Endothelial cell of umbilical vein (primary cell): ENCODE measurements around the gene TRABD2A. TPM values are rescaled to one million over a fixed set of nuclear protein-coding genes. Genes with fewer than 3 reads are reported as not detected.

Experiments used
- BruUV-seq: library from RNA; stranded (reverse); fragments of 400-500 nt; replicated peaks from 2 replicates; lab custom pipeline; 2021; lab: Mats Ljungman, UMichigan
- CTCF ChIA-PET: fragments of 300-600, 350-600 bp; sonication (Branson Sonifier 250); formaldehyde crosslinking; loops from one replicate; lab custom pipeline; 2021; ENCODE audit warnings: antibody characterized with exemption, inconsistent platforms; lab: Charles Lee
- POLR2A ChIA-PET: fragments of 300-600, 350-600 bp; sonication (Branson Sonifier 250); formaldehyde crosslinking; loops from one replicate; lab custom pipeline; 2021; ENCODE audit warnings: antibody characterized with exemption, inconsistent platforms; lab: Charles Lee
- DNase-seq: peaks from one replicate; pipeline ENCODE4 v3.0.0-alpha.2; 2011; ENCODE audit warnings: low read depth, low spot score
- FAIRE-seq: peaks from 2 replicates; lab custom pipeline; 2011; peaks lifted over from hg19 to GRCh38; lab: Jason Lieb, UNC
- H2AFZ ChIP-seq: 2 replicates; pipeline ENCODE4 v1.6.0; 2012; ENCODE audit warnings: low read depth, low read length, control low read depth, inconsistent platforms
- H3K27ac ChIP-seq: 2 replicates; pipeline ENCODE4 v1.5.1; 2011; ENCODE audit warnings: low read depth, mild to moderate bottlenecking, control low read depth, low read length, moderate library complexity; ENCODE audit not compliant: insufficient read depth
- H3K27me3 ChIP-seq, 2 experiments: 2 replicates each; pipeline versions ENCODE4 v1.6.0 to v1.6.1; 2011; ENCODE audit warnings: low read length in 2 of 2, mixed read lengths in 1 of 2; ENCODE audit not compliant: control insufficient read depth in 2 of 2, insufficient read depth in 2 of 2
- H3K36me3 ChIP-seq, 2 experiments: 2 replicates in 1 of 2; 3 replicates in 1 of 2; pipeline ENCODE4 v1.5.1; 2011; ENCODE audit warnings: low read length in 2 of 2, mild to moderate bottlenecking in 1 of 2, moderate library complexity in 1 of 2; ENCODE audit not compliant: control insufficient read depth in 2 of 2, insufficient read depth in 2 of 2; ENCODE audit errors: extremely low read depth in 1 of 2
- H3K4me1 ChIP-seq: 3 replicates; pipeline ENCODE4 v1.5.1; 2011; ENCODE audit warnings: mild to moderate bottlenecking, low read length; ENCODE audit not compliant: control insufficient read depth, insufficient read depth; ENCODE audit errors: extremely low read depth
- H3K4me2 ChIP-seq: 2 replicates; pipeline ENCODE4 v1.6.1; 2011; ENCODE audit warnings: low read length, control low read depth, mixed read lengths; ENCODE audit not compliant: insufficient read depth
- H3K4me3 ChIP-seq, 3 experiments: fragments of 200-600 bp in 1 of 3; sonication (generic), shearing (Covaris generic) in 1 of 3; replicated peaks in 1 of 3; 2 replicates each; pipeline ENCODE4 v1.5.1; 2011 to 2016; ENCODE audit warnings: control low read depth in 3 of 3, low read length in 3 of 3, mild to moderate bottlenecking in 2 of 3, inconsistent platforms in 1 of 3, low read depth in 1 of 3, moderate library complexity in 1 of 3; ENCODE audit not compliant: insufficient read depth in 1 of 3
- H3K79me2 ChIP-seq: 2 replicates; pipeline ENCODE4 v1.6.0; 2012; ENCODE audit warnings: low read length, inconsistent platforms; ENCODE audit not compliant: control insufficient read depth, insufficient read depth
- H3K9ac ChIP-seq: replicated peaks from 2 replicates; pipeline ENCODE3; 2011; ENCODE audit warnings: low read length, control low read depth; ENCODE audit not compliant: insufficient read depth; ENCODE audit errors: extremely low read depth
- H3K9me1 ChIP-seq: replicated peaks from 3 replicates; pipeline ENCODE4 v1.6.0; 2011; ENCODE audit warnings: mild to moderate bottlenecking, low read length; ENCODE audit not compliant: control insufficient read depth, insufficient read depth; ENCODE audit errors: extremely low read depth
- H3K9me3 ChIP-seq: replicated peaks from 2 replicates; pipeline ENCODE4 v1.5.1; 2012; ENCODE audit warnings: low read length, inconsistent platforms; ENCODE audit not compliant: control insufficient read depth, insufficient read depth
- H4K20me1 ChIP-seq: replicated peaks from 2 replicates; pipeline ENCODE3; 2011; ENCODE audit warnings: mild to moderate bottlenecking, low read length; ENCODE audit not compliant: control insufficient read depth, insufficient read depth; ENCODE audit errors: extremely low read depth
- EZH2 ChIP-seq: IDR thresholded peaks from 2 replicates; pipeline ENCODE4 v1.6.1; 2012; ENCODE audit warnings: borderline replicate concordance, low read depth, mild to moderate bottlenecking, moderate library complexity, low read length, inconsistent platforms; ENCODE audit not compliant: severe bottlenecking
- FOS ChIP-seq: IDR thresholded peaks from 2 replicates; pipeline ENCODE4 v1.6.1; 2011; ENCODE audit warnings: mild to moderate bottlenecking, low read length, moderate library complexity, borderline replicate concordance; ENCODE audit not compliant: insufficient read depth
- GATA2 ChIP-seq: IDR thresholded peaks from 2 replicates; pipeline ENCODE4 v1.7.0; 2011; ENCODE audit warnings: low read depth, mild to moderate bottlenecking, moderate library complexity, mixed read lengths, low read length; ENCODE audit not compliant: insufficient read length, insufficient read depth
- JUN ChIP-seq: IDR thresholded peaks from 2 replicates; pipeline ENCODE4 v1.6.1; 2011; ENCODE audit warnings: borderline replicate concordance, low read depth; ENCODE audit not compliant: insufficient read length, insufficient read depth
- MYC ChIP-seq: IDR thresholded peaks from one replicate; pipeline ENCODE4 v1.6.1; 2011; ENCODE audit warnings: mild to moderate bottlenecking, low read depth, low read length
- POLR2A ChIP-seq: IDR thresholded peaks from 2 replicates; pipeline ENCODE4 v1.6.1; 2012; ENCODE audit warnings: low read depth, mild to moderate bottlenecking, control low read depth, low read length
- POLR2AphosphoS5 ChIP-seq: IDR thresholded peaks from 2 replicates; pipeline ENCODE4 v1.6.1; 2012; ENCODE audit warnings: low read depth, mild to moderate bottlenecking, control low read depth, low read length, moderate library complexity; ENCODE audit not compliant: insufficient read depth
- dilution Hi-C: fragments of 300-500 bp; cut with MboI; formaldehyde crosslinking; loops from one replicate; pipeline ENCODE4 v1.15.0; 2019; ENCODE audit warnings: low sequenced_read_pairs; ENCODE audit not compliant: extremely low pct_ligation_motif_present
- intact Hi-C: fragments of 100-400 bp; cut with micrococcal nuclease; formaldehyde crosslinking; loops from one replicate; pipeline ENCODE4 v1.10.0; 2022
- polyA plus RNA-seq, 4 experiments: library from polyadenylated mRNA; depleted of rRNA in 3 of 4; stranded (reverse) in 3 of 4; unstranded in 1 of 4; fragments of >200 nt; gene quantifications; 2 replicates each; pipeline versions ENCODE4 v1.2.1 to v1.2.3, GENCODE V29; 2011 to 2012; ENCODE audit warnings: missing spikeins in 1 of 4
- total RNA-seq: library from RNA; stranded (reverse); gene quantifications from 2 replicates; pipeline ENCODE4 v1.2.3, GENCODE V29; 2021
- TF ChIP-seq, protein P1 (sequence below), 2 donors: IDR thresholded peaks; 1 replicate in 1 of 2; 2 replicates in 1 of 2; pipeline ENCODE4 v1.5.1; 2011; ENCODE audit warnings: low read length in 2 of 2, mild to moderate bottlenecking in 2 of 2, moderate library complexity in 2 of 2, control low read depth in 1 of 2, inconsistent platforms in 1 of 2, low read depth in 1 of 2; ENCODE audit not compliant: insufficient read depth in 1 of 2; ENCODE audit errors: extremely low read depth in 1 of 2
- TF ChIP-seq, protein P2 (sequence below): IDR thresholded peaks from 2 replicates; pipeline ENCODE4 v1.6.1; 2011; ENCODE audit not compliant: insufficient read depth, insufficient read length

TRABD2A gene
- total and polyA plus RNA-seq, 2 donors (not counting 3 experiments of a cell fraction or from before 2014, with no cell fraction given), result 1.0 to 1.8 TPM

DNA sequence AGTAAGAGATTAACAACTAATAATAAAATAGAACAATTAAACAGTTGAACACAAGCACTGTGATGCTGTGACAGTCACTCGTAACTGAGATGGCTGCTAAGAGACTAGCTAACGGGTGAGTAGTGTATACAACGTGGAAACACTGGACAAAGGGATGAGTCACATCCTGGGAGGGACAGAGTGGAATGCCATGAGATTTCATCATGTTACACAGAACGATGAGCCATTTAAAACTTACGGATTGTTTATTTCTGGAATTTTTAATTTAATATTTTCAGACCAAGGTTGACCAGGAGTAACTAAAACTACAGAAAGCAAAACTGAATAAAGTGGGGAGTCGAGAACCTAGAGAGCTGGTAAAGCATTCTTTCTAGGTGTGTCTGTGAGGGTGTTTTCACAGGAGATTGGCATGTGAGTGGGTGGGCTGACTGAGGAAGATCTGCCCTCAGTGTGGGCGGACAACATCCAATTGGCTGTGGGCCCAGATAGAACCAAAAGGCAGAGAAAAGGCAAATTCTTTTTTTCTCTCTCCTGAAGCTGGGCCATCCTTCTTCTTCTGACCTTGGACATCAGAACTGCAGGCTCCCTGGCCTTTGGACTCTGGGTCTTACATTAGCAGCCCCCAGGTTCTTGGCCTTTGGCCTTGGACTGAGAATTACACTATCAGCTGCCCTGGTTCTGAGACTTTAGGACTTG, 39.1 kb upstream of the TRABD2A start:
- peak; percentile 97 for FAIRE-seq

More for the DNA sequence above, 39.1 kb upstream of the TRABD2A start:
- Histone ChIP-seq H3K4me3 (peak overlapping the region in 1 of 3 experiments; percentile 39), H3K4me2 (peak overlapping the region; percentile 81), H3K9ac (peak overlapping the region; percentile 92), H3K79me2 (no peaks in the 10 kb centered on the region), H2AFZ (peak overlapping the region; percentile 84), H4K20me1 (no peaks in the 10 kb centered on the region), H3K27ac (peak overlapping the region; percentile 99), H3K9me3 (no peaks in the 10 kb centered on the region), H3K27me3 (no peaks in the 10 kb centered on the region), H3K4me1 (peaks cover 29% of the 10 kb centered on the region), H3K9me1 (no peaks in the 10 kb centered on the region), H3K36me3 (no peaks in the 10 kb centered on the region)
- TSS peak; percentile 95 for BruUV-seq
- peak; percentile 91 for DNase-seq
- POLR2A ChIA-PET, result interaction anchor here (3.0 kb wide), 1 partner anchor 13 kb away, joined by 44 read pairs; no protein-coding TSS in a partner anchor
- CTCF ChIA-PET, result interaction anchor here (1.0 to 4.2 kb wide), 3 partner anchors 10 to 38 kb away, joined by 3 to 27 read pairs (median 4); no protein-coding TSS in a partner anchor
- TF ChIP-seq GATA2 (no peak), POLR2AphosphoS5 (peak; percentile 74), MYC (peak; percentile 77), EZH2 (no peak), POLR2A (peak; percentile 45), JUN (peak; percentile 98), FOS (peak; percentile 86)
- TF ChIP-seq, protein P1, sequence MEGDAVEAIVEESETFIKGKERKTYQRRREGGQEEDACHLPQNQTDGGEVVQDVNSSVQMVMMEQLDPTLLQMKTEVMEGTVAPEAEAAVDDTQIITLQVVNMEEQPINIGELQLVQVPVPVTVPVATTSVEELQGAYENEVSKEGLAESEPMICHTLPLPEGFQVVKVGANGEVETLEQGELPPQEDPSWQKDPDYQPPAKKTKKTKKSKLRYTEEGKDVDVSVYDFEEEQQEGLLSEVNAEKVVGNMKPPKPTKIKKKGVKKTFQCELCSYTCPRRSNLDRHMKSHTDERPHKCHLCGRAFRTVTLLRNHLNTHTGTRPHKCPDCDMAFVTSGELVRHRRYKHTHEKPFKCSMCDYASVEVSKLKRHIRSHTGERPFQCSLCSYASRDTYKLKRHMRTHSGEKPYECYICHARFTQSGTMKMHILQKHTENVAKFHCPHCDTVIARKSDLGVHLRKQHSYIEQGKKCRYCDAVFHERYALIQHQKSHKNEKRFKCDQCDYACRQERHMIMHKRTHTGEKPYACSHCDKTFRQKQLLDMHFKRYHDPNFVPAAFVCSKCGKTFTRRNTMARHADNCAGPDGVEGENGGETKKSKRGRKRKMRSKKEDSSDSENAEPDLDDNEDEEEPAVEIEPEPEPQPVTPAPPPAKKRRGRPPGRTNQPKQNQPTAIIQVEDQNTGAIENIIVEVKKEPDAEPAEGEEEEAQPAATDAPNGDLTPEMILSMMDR (IDR thresholded peaks at IDR 0.05; ENCODE audit: extremely low read depth in 1 of 2, insufficient read depth in 1 of 2, low read depth in 1 of 2, low read length in 2 of 2), result no peak
- TF ChIP-seq, protein P2, sequence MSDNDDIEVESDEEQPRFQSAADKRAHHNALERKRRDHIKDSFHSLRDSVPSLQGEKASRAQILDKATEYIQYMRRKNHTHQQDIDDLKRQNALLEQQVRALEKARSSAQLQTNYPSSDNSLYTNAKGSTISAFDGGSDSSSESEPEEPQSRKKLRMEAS, result no peak
- dilution Hi-C loops, result no loop called here
- intact Hi-C loops, result loop anchor here (1.0 kb wide), 1 partner anchor 13 kb away; no protein-coding TSS in a partner anchor
